ENCODE measurements around the gene H2BW1. TPM values are rescaled to one million over a fixed set of nuclear protein-coding genes. Genes with fewer than 3 reads are reported as not detected.
"Not testable (repeated sequence)": the region's sequence is repeated elsewhere in the genome, so short reads cannot be mapped to it uniquely, and the experiment has no call there.

The H2BW1 gene
- total RNA-seq, 1 donor from 2014 or later: not detected

DNA sequence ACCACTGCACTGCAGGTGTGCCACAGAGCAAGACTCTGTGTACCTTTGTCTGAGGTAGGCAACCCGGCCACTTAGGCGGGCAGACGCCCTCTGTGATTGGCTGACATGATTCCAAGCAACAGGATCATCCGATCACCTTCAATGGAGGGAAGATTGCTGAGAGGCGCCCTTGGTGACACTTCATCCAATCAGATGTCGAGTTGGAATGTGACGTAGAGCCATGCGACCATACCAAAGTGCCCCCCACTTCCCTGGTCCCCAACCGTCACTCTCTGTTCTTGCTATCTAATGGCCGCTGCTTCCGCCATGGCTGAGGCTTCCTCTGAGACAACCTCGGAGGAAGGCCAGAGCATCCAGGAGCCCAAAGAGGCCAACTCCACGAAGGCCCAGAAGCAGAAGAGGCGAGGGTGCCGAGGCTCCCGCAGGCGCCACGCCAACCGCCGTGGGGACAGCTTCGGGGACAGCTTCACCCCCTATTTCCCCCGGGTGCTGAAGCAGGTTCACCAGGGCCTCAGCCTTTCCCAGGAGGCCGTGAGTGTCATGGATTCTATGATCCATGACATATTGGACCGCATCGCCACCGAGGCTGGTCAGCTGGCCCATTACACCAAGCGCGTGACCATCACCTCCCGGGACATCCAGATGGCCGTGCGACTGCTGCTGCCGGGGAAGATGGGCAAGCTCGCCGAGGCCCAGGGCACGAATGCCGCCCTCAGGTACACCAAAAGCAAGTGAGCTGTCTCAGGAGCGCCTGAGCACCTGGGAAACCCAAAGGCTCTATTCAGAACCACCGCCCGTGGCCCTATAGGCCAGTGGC is 26.4 kb upstream of the H2BW1 start, which contains the start of gene H2BW2:
Gene H2BW2, plus strand, starts transcription at position 268 of the 817 bp plus-strand sequence. Its CDS starts 39 bp downstream, at position 307.
- H3K27me3 Mint-ChIP-seq (ENCODE audit: unreplicated experiment): no peaks in the 10 kb centered on the region
- no peaks in the 10 kb centered on the region for H3K36me3 Mint-ChIP-seq (ENCODE audit: unreplicated experiment)
- no peak for DNase-seq
- peaks cover 2% of the 10 kb centered on the region for H3K9me3 Mint-ChIP-seq (ENCODE audit: unreplicated experiment)
- no peak within 1 kb of the TSS for H3K4me3 Mint-ChIP-seq (ENCODE audit: unreplicated experiment)
- no peak for TF ChIP-seq CTCF (IDR thresholded peaks at IDR 0.05; ENCODE audit: partially characterized antibody, unreplicated experiment)
- H3K4me1 Mint-ChIP-seq (ENCODE audit: low read depth, unreplicated experiment): no peaks in the 10 kb centered on the region
- no peak within 1 kb of the TSS for H3K27ac Mint-ChIP-seq (ENCODE audit: unreplicated experiment)

- Mint-ChIP-seq H3K27ac (ENCODE audit: unreplicated experiment) (no peak overlapping the region), H3K36me3 (ENCODE audit: unreplicated experiment) (no peaks in the 10 kb centered on the region), H3K4me1 (ENCODE audit: low read depth, unreplicated experiment) (no peaks in the 10 kb centered on the region), H3K4me3 (ENCODE audit: unreplicated experiment) (no peak overlapping the region), H3K27me3 (ENCODE audit: unreplicated experiment) (no peaks in the 10 kb centered on the region), H3K9me3 (ENCODE audit: unreplicated experiment) (no peaks in the 10 kb centered on the region)
- TF ChIP-seq CTCF (IDR thresholded peaks at IDR 0.05; ENCODE audit: partially characterized antibody, unreplicated experiment): no peak
- DNase-seq: no peak
Observed at GRCh38 chrX:104018126-104018525, 4.6 kb upstream of the H2BW1 start.

DNA sequence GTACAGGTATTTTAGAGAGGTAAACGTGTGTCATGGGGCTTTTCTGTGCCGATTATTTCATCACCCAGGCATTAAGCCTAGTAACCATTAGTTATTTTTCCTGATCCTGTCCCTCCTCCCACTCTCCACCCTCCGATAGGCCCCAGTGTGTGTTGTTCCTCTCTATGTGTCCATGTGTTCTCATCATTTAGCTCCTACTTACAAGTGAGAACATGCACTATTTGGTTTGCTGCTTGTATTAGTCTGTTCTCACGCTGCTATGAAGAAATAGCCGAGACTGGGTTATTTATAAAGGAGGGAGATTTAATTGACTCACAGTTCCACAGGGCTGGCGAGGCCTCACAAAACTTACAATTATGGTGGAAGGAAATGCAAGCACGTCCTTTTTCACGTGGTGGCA is 2.1 kb upstream of the H2BW1 start:
- not testable (repeated sequence) for H3K36me3 Mint-ChIP-seq (ENCODE audit: unreplicated experiment); H3K4me1 Mint-ChIP-seq (ENCODE audit: low read depth, unreplicated experiment); H3K27me3 Mint-ChIP-seq (ENCODE audit: unreplicated experiment); H3K27ac Mint-ChIP-seq (ENCODE audit: unreplicated experiment); H3K9me3 Mint-ChIP-seq (ENCODE audit: unreplicated experiment); DNase-seq; H3K4me3 Mint-ChIP-seq (ENCODE audit: unreplicated experiment)

GRCh38 chrX:104013158-104013557 is 350 bp downstream of the H2BW1 start:
- no peaks in the 10 kb centered on the region for H3K36me3 Mint-ChIP-seq (ENCODE audit: unreplicated experiment)
- H3K4me1 Mint-ChIP-seq (ENCODE audit: low read depth, unreplicated experiment): no peaks in the 10 kb centered on the region
- no peak overlapping the region for H3K4me3 Mint-ChIP-seq (ENCODE audit: unreplicated experiment)
- no peak overlapping the region for H3K27ac Mint-ChIP-seq (ENCODE audit: unreplicated experiment)
- peaks cover 2% of the 10 kb centered on the region for H3K9me3 Mint-ChIP-seq (ENCODE audit: unreplicated experiment)
- TF ChIP-seq CTCF (IDR thresholded peaks at IDR 0.05; ENCODE audit: partially characterized antibody, unreplicated experiment): no peak
- no peak for DNase-seq
- H3K27me3 Mint-ChIP-seq (ENCODE audit: unreplicated experiment): no peaks in the 10 kb centered on the region

DNA sequence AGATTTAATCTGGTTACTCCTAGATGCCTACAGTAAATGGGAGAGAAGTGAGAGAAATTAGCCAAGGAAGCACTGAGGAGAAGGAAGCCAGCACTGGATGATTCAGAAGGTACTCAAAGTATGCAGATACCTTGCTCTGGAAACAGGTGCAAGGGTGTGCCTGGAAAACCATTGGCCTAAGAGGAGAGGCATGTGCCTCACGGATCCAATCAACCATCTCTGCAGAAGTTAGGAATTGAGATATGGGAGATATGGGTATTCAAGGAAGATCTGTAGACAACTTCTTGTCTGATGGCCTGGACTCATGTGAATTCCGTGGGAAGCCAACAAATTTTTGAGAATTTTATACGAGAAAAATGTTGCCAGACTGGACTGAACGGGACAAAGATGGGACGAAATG is 4.7 kb downstream of the H2BW1 start:
- Mint-ChIP-seq H3K27me3 (ENCODE audit: unreplicated experiment) (no peaks in the 10 kb centered on the region), H3K36me3 (ENCODE audit: unreplicated experiment) (no peaks in the 10 kb centered on the region), H3K27ac (ENCODE audit: unreplicated experiment) (no peak overlapping the region), H3K4me3 (ENCODE audit: unreplicated experiment) (no peak overlapping the region), H3K4me1 (ENCODE audit: low read depth, unreplicated experiment) (no peaks in the 10 kb centered on the region), H3K9me3 (ENCODE audit: unreplicated experiment) (peaks cover 2% of the 10 kb centered on the region)
- no peak for TF ChIP-seq CTCF (IDR thresholded peaks at IDR 0.05; ENCODE audit: partially characterized antibody, unreplicated experiment)
- no peak for DNase-seq

All from glutamatergic neuron (in vitro differentiated cells).